ENCODE results near the gene ANKRD55. TPM values are rescaled to one million over a fixed set of nuclear protein-coding genes. Genes with fewer than 3 reads are reported as not detected.

The ANKRD55 gene
- total and polyA plus RNA-seq, 2 of the 8 experiments (the other 6 are each of a cell fraction or from before 2014, with no cell fraction given): not detected

DNA sequence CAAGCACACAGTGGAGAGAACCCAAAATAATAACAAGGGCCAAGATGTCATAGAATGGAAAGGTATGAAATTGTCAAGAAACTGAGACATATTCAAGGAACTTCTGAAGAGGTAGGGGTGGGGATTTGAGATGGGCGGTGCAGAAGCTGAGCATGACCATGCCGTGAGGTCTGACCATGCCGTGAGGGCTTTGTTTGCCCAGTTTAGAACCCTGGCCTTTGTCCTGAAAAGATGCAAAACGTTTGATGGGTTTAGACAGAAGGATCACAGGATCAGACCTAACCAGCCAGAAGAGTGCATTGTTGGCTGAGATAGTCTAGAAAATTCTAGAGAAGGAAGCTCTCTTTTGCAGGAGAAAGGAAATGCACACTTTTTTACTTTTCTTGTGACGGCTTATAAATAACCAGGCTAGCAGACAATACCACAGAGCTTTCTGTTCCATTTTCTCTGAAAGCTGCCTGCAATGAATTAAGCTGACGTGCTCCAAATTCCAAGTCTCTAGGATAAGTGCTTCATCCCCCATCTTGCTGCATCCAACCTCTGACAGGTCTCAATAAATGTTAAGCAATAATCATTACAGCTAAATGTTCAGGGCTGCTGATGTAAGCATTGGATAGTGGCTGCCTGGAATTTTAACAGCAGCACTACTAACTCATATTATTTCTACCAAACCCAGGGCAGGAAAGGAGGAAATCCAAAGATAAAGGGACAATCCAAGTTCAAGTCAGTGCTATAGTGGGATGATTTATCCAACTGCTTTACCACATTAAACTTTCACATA is 127.4 kb downstream of the ANKRD55 start (continued):
- TF ChIP-seq, protein P1, sequence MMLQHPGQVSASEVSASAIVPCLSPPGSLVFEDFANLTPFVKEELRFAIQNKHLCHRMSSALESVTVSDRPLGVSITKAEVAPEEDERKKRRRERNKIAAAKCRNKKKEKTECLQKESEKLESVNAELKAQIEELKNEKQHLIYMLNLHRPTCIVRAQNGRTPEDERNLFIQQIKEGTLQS (IDR thresholded peaks at IDR 0.05; ENCODE audit: insufficient read depth, low read depth, low read length): no peak
- no peak for TF ChIP-seq EZH2 (IDR thresholded peaks at IDR 0.05; ENCODE audit: low read depth, low read length, severe bottlenecking)
- TF ChIP-seq, protein P2, sequence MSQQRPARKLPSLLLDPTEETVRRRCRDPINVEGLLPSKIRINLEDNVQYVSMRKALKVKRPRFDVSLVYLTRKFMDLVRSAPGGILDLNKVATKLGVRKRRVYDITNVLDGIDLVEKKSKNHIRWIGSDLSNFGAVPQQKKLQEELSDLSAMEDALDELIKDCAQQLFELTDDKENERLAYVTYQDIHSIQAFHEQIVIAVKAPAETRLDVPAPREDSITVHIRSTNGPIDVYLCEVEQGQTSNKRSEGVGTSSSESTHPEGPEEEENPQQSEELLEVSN (IDR thresholded peaks at IDR 0.05): no peak
